Subcutaneous abdominal adipose tissue (tissue), 5 donors: ENCODE data around the gene IL19.

ENCODE experiments used
- H3K27ac ChIP-seq: one replicate; pipeline ENCODE4 v1.7.0; 2013; ENCODE audit warnings: low read depth, mild to moderate bottlenecking, inconsistent platforms, low read length, moderate library complexity
- H3K27me3 ChIP-seq, 5 donors: one replicate each; pipeline ENCODE4 v1.7.0; 2013; ENCODE audit warnings: low read length in 5 of 5, inconsistent platforms in 1 of 5; ENCODE audit not compliant: control insufficient read depth in 5 of 5, insufficient read depth in 4 of 5
- H3K36me3 ChIP-seq, 5 donors: one replicate each; pipeline ENCODE4 v1.7.0; 2013; ENCODE audit warnings: low read length in 5 of 5; ENCODE audit not compliant: control insufficient read depth in 5 of 5, insufficient read depth in 5 of 5
- H3K4me1 ChIP-seq, 5 donors: one replicate each; pipeline ENCODE4 v1.7.0; 2013; ENCODE audit warnings: low read length in 5 of 5, mild to moderate bottlenecking in 3 of 5, moderate library complexity in 1 of 5; ENCODE audit not compliant: control insufficient read depth in 5 of 5, insufficient read depth in 5 of 5
- H3K4me3 ChIP-seq, 5 donors: one replicate each; pipeline ENCODE4 v1.7.0; 2013; ENCODE audit warnings: low read length in 5 of 5, low read depth in 1 of 5
- H3K9ac ChIP-seq, 5 donors: one replicate each; pipeline ENCODE4 v1.7.0; 2013; ENCODE audit warnings: low read length in 5 of 5, mild to moderate bottlenecking in 4 of 5, moderate library complexity in 3 of 5
- H3K9me3 ChIP-seq, 5 donors: one replicate each; pipeline ENCODE4 v1.7.0; 2013; ENCODE audit warnings: low read length in 5 of 5; ENCODE audit not compliant: control insufficient read depth in 5 of 5
- donor health status: healthy.
- donor health status: healthy.
- donor health status: healthy.
- donor health status: healthy.
- donor health status: healthy.

The IL19 gene, protein sequence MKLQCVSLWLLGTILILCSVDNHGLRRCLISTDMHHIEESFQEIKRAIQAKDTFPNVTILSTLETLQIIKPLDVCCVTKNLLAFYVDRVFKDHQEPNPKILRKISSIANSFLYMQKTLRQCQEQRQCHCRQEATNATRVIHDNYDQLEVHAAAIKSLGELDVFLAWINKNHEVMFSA

DNA sequence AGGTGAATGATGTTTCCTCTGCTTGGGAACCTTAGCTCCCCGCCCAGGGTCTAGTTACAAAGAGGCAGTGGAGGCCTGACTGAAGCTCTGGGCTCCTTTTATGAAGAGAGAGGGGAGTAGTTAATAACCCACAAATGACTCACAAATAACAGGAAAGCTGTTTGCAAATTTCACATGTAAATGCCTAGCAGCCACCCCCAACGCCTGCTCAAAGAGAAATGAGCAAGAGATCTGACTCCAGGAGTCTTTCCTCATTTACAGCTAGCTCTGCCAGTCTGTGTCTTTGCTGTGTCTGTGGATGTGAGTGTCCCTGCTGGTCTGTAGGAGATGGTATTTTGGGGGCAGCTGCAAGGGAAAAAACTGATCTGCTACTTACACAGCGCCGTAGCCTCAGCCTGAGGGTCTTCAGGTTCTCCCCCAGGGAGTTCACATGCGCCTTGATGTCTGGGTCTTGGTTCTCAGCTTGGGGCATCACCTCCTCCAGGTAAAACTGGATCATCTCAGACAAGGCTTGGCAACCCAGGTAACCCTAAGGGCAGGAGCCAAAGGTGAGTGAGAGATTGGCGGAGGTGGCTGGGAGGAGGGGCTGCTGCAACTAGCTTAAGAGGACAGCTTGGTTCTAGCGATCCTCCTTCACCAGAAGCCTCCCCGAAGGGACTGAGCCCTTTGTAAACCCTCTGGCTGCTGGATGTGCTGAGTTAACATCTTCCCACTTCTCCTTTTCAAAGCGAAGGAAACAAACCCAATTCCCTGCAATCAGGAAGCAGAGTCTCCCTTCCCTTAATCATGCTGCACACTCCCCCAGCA, at the start of gene IL19:
TSS of gene IL19 (plus strand) at position 243 of the 807 bp plus-strand sequence. CDS start 65,890 bp downstream, outside the sequence.
- Histone ChIP-seq H3K9ac (peak within 1 kb of the TSS in 1 of 5 donors; percentile 47), H3K27me3 (peaks cover 0 to 11% (median 0%) of the 10 kb centered on the region in 5 donors), H3K4me1 (peaks cover 0 to 56% (median 7%) of the 10 kb centered on the region in 5 donors), H3K9me3 (no peaks in the 10 kb centered on the region), H3K36me3 (no peaks in the 10 kb centered on the region), H3K27ac (no peak within 1 kb of the TSS), H3K4me3 (peak within 1 kb of the TSS; percentile 9 to 57 (median 36))

DNA sequence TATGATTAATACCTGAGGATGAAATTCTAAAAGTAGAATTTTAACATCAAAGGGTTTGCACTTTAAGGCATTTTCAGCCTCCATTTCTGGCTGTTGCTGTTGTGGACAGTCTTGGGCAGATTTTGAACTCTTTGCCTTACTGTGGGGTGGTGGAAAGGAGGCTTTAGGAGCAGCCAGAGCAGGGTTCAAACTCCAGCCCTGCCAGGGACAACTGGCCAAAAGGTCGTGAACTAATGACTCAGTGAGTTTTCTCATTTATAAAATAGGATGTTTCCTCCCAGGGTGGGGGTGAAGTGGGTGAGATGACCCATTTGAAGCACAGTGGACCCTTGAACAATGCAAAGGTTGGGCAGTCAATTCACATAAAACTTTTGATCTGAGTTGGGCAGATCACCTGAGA, 49.1 kb upstream of the IL19 start:
- H3K4me1 ChIP-seq, result peaks cover 8 to 61% (median 53%) of the 10 kb centered on the region in 5 donors
- H3K9ac ChIP-seq, result no peak overlapping the region
- H3K9me3 ChIP-seq, result no peaks in the 10 kb centered on the region
- H3K27me3 ChIP-seq, result no peaks in the 10 kb centered on the region
- H3K4me3 ChIP-seq, result no peak overlapping the region
- no peak overlapping the region for H3K27ac ChIP-seq
- H3K36me3 ChIP-seq, result no peaks in the 10 kb centered on the region

DNA sequence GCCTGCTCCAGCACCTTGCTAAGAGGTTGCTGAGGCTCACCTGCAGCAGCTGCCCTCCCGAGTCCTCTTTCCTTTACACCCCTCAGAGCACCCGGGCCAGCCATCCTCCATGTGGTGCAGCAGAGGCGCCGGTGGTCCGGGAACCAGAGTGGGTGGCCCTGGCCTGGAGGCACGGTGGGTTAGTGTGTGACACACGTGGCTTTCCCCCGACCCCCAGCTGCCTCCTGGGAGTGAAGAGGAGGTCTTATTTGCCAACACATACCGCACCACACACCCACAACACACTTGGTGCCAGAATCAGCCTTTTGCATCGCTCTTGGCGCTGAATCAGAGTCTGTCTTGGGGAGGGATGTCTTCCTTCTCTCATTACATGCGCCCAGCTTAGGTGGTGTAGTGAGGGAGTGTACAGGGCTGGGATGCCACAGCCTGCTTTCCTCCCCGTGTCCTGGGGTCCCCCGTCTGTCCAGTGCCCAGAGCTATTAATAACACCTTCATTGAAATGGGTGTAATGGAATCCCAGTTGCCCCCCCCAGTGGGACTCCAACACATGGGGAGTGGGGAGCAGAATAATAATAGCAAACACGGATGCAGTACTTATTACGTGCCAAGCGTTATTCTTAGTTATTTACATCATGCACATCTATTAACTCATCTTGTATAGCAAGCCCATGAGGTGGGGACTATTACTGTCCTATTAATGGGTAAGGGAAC, 47.7 kb upstream of the IL19 start:
- Histone ChIP-seq H3K9ac (peak overlapping the region in 4 of 5 donors; percentile 4 to 73 (median 46)), H3K4me1 (peaks cover 7 to 53% (median 45%) of the 10 kb centered on the region in 5 donors)

DNA sequence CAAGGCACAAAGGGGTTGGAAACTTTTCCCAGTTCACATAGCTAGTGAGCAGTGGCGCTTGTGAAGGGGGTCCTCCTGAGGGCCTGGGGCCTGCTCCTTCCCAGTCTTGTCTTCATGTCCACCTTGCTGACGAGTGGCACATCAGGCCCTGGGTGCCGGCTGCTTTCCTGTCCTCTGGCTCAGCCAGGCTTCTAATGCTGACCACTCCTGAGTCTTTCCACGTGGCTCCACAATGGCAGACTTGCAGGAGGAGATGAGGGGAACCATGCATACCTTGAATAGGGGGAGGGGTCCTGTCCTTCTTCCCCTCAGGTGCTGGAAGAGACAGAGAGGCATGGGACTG, 47.1 kb upstream of the IL19 start:
- H3K4me1 ChIP-seq, result peaks cover 7 to 58% (median 47%) of the 10 kb centered on the region in 5 donors

More for the DNA sequence above, 47.7 kb upstream of the IL19 start:
- H3K9me3 ChIP-seq, result no peaks in the 10 kb centered on the region
- H3K27me3 ChIP-seq, result no peaks in the 10 kb centered on the region
- peak overlapping the region; percentile 95 for H3K27ac ChIP-seq
- H3K36me3 ChIP-seq, result no peaks in the 10 kb centered on the region
- H3K4me3 ChIP-seq, result peak overlapping the region in 4 of 5 donors; percentile 12 to 66 (median 52)

DNA sequence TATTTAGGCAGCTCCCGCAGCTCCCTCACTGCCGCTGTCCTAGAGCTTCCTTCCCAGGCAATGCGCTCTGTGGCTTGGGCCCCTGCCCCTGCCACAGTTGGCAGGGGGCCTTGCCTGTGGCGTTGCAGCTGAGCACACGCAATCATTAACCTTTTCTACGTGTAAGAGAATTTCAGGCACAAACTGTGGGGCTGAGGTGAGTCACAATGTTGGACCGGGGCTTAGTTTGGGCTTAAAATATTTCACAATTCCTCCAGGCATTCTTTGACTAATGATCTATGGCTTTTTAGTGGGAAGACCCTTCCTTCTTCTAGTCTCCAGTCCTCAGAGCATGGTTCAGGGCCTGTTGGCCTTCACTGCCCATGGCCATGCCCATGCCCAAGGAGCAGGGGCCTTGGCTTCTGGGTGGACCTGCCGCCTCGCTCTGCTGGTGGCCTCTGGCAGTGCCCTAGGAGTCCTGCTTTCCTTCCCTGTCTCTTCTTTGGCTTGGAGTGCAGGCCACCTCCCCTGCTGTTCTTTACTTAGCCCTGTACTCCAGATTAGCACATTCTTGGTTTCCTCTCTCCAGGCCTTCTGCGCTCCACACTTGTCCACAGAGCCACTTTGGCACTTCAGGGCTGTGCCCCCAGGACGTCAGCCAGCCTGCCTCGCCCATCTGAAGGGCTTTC, 46.6 kb upstream of the IL19 start:
- H3K27ac ChIP-seq, result peak overlapping the region; percentile 95
- H3K4me1 ChIP-seq, result peaks cover 7 to 58% (median 47%) of the 10 kb centered on the region in 5 donors
- no peaks in the 10 kb centered on the region for H3K9me3 ChIP-seq
- H3K36me3 ChIP-seq, result peaks cover 0 to 5% (median 3%) of the 10 kb centered on the region in 5 donors
- H3K4me3 ChIP-seq, result peak overlapping the region in 4 of 5 donors; percentile 24 to 66 (median 52)
- no peaks in the 10 kb centered on the region for H3K27me3 ChIP-seq
- peak overlapping the region in 4 of 5 donors; percentile 4 to 73 (median 46) for H3K9ac ChIP-seq

More for the DNA sequence above, 47.1 kb upstream of the IL19 start:
- no peaks in the 10 kb centered on the region for H3K27me3 ChIP-seq
- no peaks in the 10 kb centered on the region for H3K36me3 ChIP-seq
- peak overlapping the region in 4 of 5 donors; percentile 12 to 66 (median 52) for H3K4me3 ChIP-seq
- H3K27ac ChIP-seq, result peak overlapping the region; percentile 95
- no peaks in the 10 kb centered on the region for H3K9me3 ChIP-seq
- peak overlapping the region in 4 of 5 donors; percentile 4 to 73 (median 46) for H3K9ac ChIP-seq

DNA sequence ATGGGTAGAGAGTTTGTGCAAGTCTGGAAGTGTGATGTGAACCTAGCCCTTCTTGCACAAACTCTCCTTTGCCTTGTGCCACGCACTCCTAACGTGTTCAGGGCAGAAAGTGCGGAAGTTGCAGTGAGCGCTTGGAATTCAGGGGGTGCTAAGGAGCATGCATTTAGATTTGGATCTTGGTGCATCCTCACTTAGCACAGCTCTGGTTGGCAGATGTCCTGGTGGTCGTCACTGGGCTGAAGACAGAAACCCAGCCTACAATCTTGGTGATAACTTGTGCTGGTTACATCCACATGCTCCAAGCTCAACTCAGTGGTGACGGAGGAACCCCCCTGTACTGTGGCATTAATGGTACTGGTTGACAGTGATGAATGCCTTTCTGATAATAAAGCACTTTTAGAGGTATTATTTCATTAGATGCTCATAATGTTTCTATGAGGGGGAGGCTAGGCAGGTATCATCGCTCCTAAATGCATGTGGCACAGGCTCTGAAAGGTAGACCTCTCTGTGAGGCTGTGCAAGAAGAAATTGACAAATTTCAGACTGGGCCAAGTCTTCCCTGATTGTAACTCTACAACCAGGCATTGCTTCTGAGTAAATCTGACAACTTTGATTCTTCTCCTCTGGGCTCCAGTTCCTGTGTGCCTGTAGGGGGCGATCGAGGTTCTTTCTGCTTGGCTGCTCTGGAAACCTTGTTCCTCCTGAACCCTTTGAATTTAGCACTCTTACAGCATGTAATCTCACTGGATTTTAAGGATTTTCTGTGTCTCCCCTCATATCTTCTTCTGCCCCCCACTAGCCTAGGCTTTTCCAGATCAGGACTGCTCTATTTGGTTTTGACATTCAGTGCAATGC, 45.2 kb upstream of the IL19 start:
- Histone ChIP-seq H3K4me1 (peaks cover 7 to 58% (median 47%) of the 10 kb centered on the region in 5 donors), H3K36me3 (peaks cover 0 to 19% (median 17%) of the 10 kb centered on the region in 5 donors), H3K27me3 (no peaks in the 10 kb centered on the region), H3K9ac (no peak overlapping the region), H3K27ac (peak overlapping the region; percentile 95), H3K4me3 (no peak overlapping the region), H3K9me3 (no peaks in the 10 kb centered on the region)

DNA sequence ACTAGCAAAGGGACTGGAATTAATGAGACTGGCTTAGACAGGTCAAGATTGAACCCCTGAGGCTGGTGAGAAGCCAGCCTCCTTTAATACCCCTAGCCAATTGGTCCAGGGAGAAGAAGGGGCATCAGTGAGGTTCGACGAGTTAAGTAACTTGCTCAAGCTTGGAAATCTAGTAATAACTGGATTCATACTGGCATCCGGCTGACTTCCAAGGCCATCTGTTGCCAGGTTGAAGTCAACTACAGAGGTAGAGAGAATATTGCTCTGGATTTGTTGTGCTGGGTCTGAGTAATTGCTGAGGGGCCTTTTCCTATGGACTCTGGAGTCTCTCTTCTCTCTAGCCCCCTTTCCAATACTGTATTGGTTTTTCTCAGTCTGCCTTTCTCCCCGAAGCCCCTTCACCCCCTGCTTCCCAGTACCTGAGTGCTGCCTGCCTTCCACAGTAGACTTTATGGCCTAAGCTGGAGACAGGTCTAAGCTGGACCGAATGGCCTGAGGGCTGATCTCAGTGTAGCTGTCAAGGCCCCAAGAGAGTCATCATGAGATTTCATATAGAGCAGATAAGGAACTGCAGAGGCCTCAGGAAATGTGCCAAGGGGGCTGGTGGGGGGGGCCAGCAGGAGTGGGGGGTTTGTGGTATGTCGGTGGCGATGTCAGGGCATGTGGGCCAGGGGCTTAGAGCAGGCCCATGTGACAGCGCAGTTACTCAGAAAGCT, 42.4 kb upstream of the IL19 start:
- H3K9me3 ChIP-seq, result no peaks in the 10 kb centered on the region
- peaks cover 7 to 45% (median 38%) of the 10 kb centered on the region in 5 donors for H3K4me1 ChIP-seq
- no peak overlapping the region for H3K9ac ChIP-seq
- no peak overlapping the region for H3K27ac ChIP-seq
- H3K27me3 ChIP-seq, result no peaks in the 10 kb centered on the region
- peaks cover 0 to 47% (median 45%) of the 10 kb centered on the region in 5 donors for H3K36me3 ChIP-seq
- no peak overlapping the region for H3K4me3 ChIP-seq

DNA sequence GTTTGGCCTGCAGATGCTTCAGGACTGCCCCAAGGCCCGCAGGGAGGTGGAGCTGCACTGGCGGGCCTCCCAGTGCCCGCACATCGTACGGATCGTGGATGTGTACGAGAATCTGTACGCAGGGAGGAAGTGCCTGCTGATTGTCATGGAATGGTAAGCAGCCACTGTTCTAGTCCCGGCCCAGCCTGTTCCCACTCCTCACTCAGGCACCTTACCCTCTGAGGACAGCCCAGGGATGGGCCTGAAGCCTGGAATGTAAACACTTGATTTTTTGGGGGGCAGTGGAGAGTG, 41.9 kb upstream of the IL19 start:
- Histone ChIP-seq H3K9ac (no peak overlapping the region), H3K4me1 (peaks cover 5 to 40% (median 33%) of the 10 kb centered on the region in 5 donors), H3K9me3 (no peaks in the 10 kb centered on the region), H3K4me3 (no peak overlapping the region), H3K27me3 (no peaks in the 10 kb centered on the region), H3K27ac (no peak overlapping the region), H3K36me3 (peaks cover 0 to 50% (median 50%) of the 10 kb centered on the region in 5 donors)
